Neural crest cell (in vitro differentiated cells): ENCODE data around the gene SNED1. TPM values are rescaled to one million over a fixed set of nuclear protein-coding genes. Genes with fewer than 3 reads are reported as not detected.

Experiments used
- DNase-seq: peaks from one replicate; pipeline ENCODE4 v3.0.0; 2021; ENCODE audit warnings: low read depth, mixed read lengths, low spot score
- H3K27ac Mint-ChIP-seq: one replicate; pipeline ENCODE4 v1.8.0; 2021; ENCODE audit warnings: mild to moderate bottlenecking, mixed read lengths; ENCODE audit not compliant: unreplicated experiment
- H3K27me3 Mint-ChIP-seq: 2 replicates; pipeline ENCODE4 v1.8.0; 2021; ENCODE audit warnings: low read depth, mild to moderate bottlenecking, mixed read lengths
- H3K36me3 Mint-ChIP-seq: 2 replicates; pipeline ENCODE4 v1.8.0; 2021; ENCODE audit warnings: low read depth, mild to moderate bottlenecking, mixed read lengths
- H3K4me1 Mint-ChIP-seq: 2 replicates; pipeline ENCODE4 v1.8.0; 2021; ENCODE audit warnings: mixed read lengths
- H3K4me3 Mint-ChIP-seq: one replicate; pipeline ENCODE4 v1.8.0; 2021; ENCODE audit warnings: mild to moderate bottlenecking, mixed read lengths
- H3K9me3 Mint-ChIP-seq: 2 replicates; pipeline ENCODE4 v1.8.0; 2021; ENCODE audit warnings: mixed read lengths
- total RNA-seq: library from RNA; stranded (reverse); gene quantifications from 2 replicates; pipeline ENCODE4 v1.2.1, GENCODE V29; 2021
- TF ChIP-seq, protein P1 (sequence below): fragments of 200-600 bp; sonication (generic); conservative IDR thresholded peaks from 2 replicates; pipeline ENCODE4 v1.5.0; 2021; ENCODE audit warnings: antibody characterized with exemption, mild to moderate bottlenecking

The SNED1 gene
- total RNA-seq, 1 donor from 2014 or later: 0.30 TPM

- Mint-ChIP-seq H3K4me1 (peaks cover 20% of the 10 kb centered on the region), H3K36me3 (no peaks in the 10 kb centered on the region), H3K9me3 (no peaks in the 10 kb centered on the region), H3K4me3 (no peak overlapping the region), H3K27me3 (peaks cover 9% of the 10 kb centered on the region), H3K27ac (no peak overlapping the region)
- DNase-seq: no peak
- TF ChIP-seq, protein P1, sequence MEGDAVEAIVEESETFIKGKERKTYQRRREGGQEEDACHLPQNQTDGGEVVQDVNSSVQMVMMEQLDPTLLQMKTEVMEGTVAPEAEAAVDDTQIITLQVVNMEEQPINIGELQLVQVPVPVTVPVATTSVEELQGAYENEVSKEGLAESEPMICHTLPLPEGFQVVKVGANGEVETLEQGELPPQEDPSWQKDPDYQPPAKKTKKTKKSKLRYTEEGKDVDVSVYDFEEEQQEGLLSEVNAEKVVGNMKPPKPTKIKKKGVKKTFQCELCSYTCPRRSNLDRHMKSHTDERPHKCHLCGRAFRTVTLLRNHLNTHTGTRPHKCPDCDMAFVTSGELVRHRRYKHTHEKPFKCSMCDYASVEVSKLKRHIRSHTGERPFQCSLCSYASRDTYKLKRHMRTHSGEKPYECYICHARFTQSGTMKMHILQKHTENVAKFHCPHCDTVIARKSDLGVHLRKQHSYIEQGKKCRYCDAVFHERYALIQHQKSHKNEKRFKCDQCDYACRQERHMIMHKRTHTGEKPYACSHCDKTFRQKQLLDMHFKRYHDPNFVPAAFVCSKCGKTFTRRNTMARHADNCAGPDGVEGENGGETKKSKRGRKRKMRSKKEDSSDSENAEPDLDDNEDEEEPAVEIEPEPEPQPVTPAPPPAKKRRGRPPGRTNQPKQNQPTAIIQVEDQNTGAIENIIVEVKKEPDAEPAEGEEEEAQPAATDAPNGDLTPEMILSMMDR: no peak
Observed at GRCh38 chr2:240952496-240953246, 45.7 kb upstream of the SNED1 start.

GRCh38 chr2:240953426-240954410 lies 44.7 kb upstream of the SNED1 start:
- Mint-ChIP-seq H3K4me1 (peaks cover 20% of the 10 kb centered on the region), H3K9me3 (no peaks in the 10 kb centered on the region), H3K4me3 (no peak overlapping the region), H3K27me3 (peaks cover 9% of the 10 kb centered on the region), H3K36me3 (no peaks in the 10 kb centered on the region), H3K27ac (peak overlapping the region; percentile 1)
- TF ChIP-seq, protein P1: no peak
- DNase-seq: no peak

- Mint-ChIP-seq H3K27ac (no peak overlapping the region), H3K4me3 (peak overlapping the region; percentile 38), H3K4me1 (peaks cover 20% of the 10 kb centered on the region), H3K9me3 (no peaks in the 10 kb centered on the region), H3K36me3 (no peaks in the 10 kb centered on the region), H3K27me3 (peaks cover 9% of the 10 kb centered on the region)
- DNase-seq: no peak
- TF ChIP-seq, protein P1: no peak
Observed at GRCh38 chr2:240954436-240955305, 43.7 kb upstream of the SNED1 start.

DNA sequence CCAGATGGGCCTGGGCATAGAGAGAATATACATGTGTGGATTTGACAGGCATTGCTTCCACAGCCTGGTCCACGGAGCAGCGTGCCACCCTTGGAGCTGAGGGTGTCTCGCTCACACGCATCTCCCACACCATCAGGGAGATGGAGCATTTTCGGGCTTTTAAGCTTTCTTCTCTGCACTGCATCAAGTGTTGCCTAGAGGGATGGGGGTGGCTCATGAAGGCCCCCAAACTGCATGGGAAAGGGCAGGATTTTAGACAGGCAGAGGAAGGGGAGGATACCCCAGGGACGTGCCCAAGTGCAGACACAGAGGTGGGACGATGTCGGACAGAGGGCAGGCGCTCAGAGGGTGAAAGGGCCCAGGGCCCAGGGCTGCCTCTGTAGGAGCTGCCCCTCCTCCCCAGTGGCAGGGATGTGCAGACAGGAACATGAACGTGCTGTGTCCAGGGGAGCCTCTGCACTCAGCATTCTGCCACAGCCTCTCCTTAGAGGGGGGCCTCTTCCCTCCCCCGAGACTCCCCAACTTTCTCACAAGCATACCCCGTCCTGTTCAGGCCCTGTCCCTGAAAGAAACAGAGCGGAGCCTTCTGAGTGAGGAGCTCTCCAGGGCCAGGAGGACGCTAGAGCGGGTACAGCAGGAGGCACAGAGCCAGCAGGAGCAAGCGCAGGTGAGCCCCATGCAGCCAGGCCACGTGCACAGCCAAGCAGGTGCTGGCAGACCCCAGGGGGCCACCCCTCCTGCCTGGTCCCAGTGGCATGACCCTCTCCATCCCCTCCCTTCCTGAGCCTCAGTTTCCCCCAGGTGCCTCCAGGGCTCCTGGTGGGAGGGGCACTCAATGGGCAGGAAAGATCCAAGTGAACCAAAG lies 42.9 kb upstream of the SNED1 start:
- Mint-ChIP-seq H3K27me3 (peaks cover 9% of the 10 kb centered on the region), H3K4me1 (peaks cover 24% of the 10 kb centered on the region), H3K4me3 (peak overlapping the region; percentile 38), H3K9me3 (no peaks in the 10 kb centered on the region), H3K27ac (no peak overlapping the region), H3K36me3 (no peaks in the 10 kb centered on the region)
- no peak for DNase-seq
- TF ChIP-seq, protein P1: no peak
